AG04449 (cell line): ENCODE measurements around the gene LTB4R2.
"Not testable (repeated sequence)": the region's sequence is repeated elsewhere in the genome, so short reads cannot be mapped to it uniquely, and the experiment has no call there.

ENCODE experiments used
- CTCF ChIA-PET: fragments of 350-600 bp; formaldehyde crosslinking; extraction: SDS; loops from one replicate; lab custom pipeline; 2021; ENCODE audit warnings: antibody characterized with exemption; lab: Yijun Ruan, JAX
- POLR2A ChIA-PET: fragments of 400-600, 350-600 bp; formaldehyde crosslinking; extraction: SDS; loops from one replicate; lab custom pipeline; 2020; ENCODE audit warnings: antibody characterized with exemption, inconsistent platforms; lab: Yijun Ruan, JAX
- DNase-seq: peaks from one replicate; pipeline ENCODE4 v3.0.0-alpha.2; 2010; ENCODE audit warnings: low read depth, low spot score
- H3K4me3 ChIP-seq: 2 replicates; pipeline ENCODE4 v1.5.1; 2011; ENCODE audit warnings: low read depth, mild to moderate bottlenecking, control low read depth, low read length
- CTCF ChIP-seq: IDR thresholded peaks from one replicate; pipeline ENCODE4 v1.5.1; 2011; ENCODE audit warnings: mild to moderate bottlenecking, moderate library complexity, low read length, control low read depth, inconsistent platforms; ENCODE audit not compliant: insufficient read depth; ENCODE audit errors: missing control alignments

Gene LTB4R2

GRCh38 chr14:24353559-24354481, 43.9 kb downstream of the LTB4R2 start:
- no peak for DNase-seq
- TF ChIP-seq CTCF = no peak
- ChIA-PET CTCF (interaction anchor here (0.6 to 1.6 kb wide), 5 partner anchors 12 to 83 kb away, joined by 3 to 9 read pairs (median 4); partner anchors contain the start of gene CIDEB), POLR2A (interaction anchor here (1.3 kb wide), 1 partner anchor 12 kb away, joined by 4 read pairs; no protein-coding TSS in a partner anchor)
- no peak overlapping the region for H3K4me3 ChIP-seq

- CTCF ChIA-PET = interaction anchor here (0.6 to 1.6 kb wide), 5 partner anchors 11 to 82 kb away, joined by 3 to 9 read pairs (median 4); partner anchors contain the start of gene CIDEB
- DNase-seq, POLR2A ChIA-PET, H3K4me3 ChIP-seq: not testable (repeated sequence)
Measured at GRCh38 chr14:24354482-24354825, 44.5 kb downstream of the LTB4R2 start.

- ChIA-PET CTCF (interaction anchor here (1.1 to 2.9 kb wide), 3 partner anchors 11 to 82 kb away, joined by 3 to 16 read pairs (median 9); no protein-coding TSS in a partner anchor), POLR2A (no interaction called here)
- no peak for DNase-seq
- no peak for TF ChIP-seq CTCF
- no peak overlapping the region for H3K4me3 ChIP-seq
Measured at GRCh38 chr14:24355009-24355408, 45.1 kb downstream of the LTB4R2 start.

GRCh38 chr14:24356208-24356607, 46.3 kb downstream of the LTB4R2 start:
- no peak for TF ChIP-seq CTCF
- DNase-seq = no peak
- no peak overlapping the region for H3K4me3 ChIP-seq
- ChIA-PET CTCF (interaction anchor here (0.8 to 3.2 kb wide), 6 partner anchors 10 to 81 kb away, joined by 3 to 16 read pairs (median 4); partner anchors contain the start of genes ADCY4, KHNYN and LTB4R2), POLR2A (interaction anchor here (2.3 kb wide), 1 partner anchor 10 kb away, joined by 7 read pairs; no protein-coding TSS in a partner anchor)

- CTCF ChIA-PET = interaction anchor here (0.7 to 7.5 kb wide), 6 partner anchors 9 to 76 kb away, joined by 3 to 79 read pairs (median 22); partner anchors contain the start of genes ADCY4, CBLN3 and KHNYN
Measured at GRCh38 chr14:24360281-24360680, 50.3 kb downstream of the LTB4R2 start.

GRCh38 chr14:24361326-24361725, 51.4 kb downstream of the LTB4R2 start:
- CTCF ChIA-PET = interaction anchor here (1.0 to 7.5 kb wide), 15 partner anchors 10 to 80 kb away, joined by 3 to 79 read pairs (median 5); partner anchors contain the start of genes ADCY4, CBLN3, CIDEB and KHNYN
- POLR2A ChIA-PET = interaction anchor here (1.1 to 1.4 kb wide), 2 partner anchors 18 to 69 kb away, joined by 6 to 15 read pairs; partner anchors contain the start of genes CBLN3 and KHNYN
- no peak overlapping the region for H3K4me3 ChIP-seq
- no peak for TF ChIP-seq CTCF
- no peak for DNase-seq

More at GRCh38 chr14:24360281-24360680, 50.3 kb downstream of the LTB4R2 start:
- no peak overlapping the region for H3K4me3 ChIP-seq
- DNase-seq = no peak
- POLR2A ChIA-PET = no interaction called here
- no peak for TF ChIP-seq CTCF
